ENCODE data around the gene CDK16.

DNA sequence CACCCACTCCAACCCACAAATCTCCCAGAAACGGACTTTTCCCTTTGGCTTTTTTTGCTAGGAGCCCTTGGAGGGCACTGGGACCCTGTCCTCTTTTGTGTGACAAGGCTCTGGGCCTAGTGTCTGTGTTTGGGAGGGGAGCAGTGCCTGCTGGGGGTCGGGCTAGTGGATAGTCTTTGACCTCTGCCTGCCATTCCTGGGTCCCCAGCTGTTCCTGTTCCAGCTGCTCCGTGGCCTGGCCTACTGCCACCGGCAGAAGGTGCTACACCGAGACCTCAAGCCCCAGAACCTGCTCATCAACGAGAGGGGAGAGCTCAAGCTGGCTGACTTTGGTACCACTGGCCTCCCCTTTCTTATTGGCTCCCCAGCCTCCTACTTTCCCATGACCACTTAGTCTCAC is 7.6 kb downstream of the CDK16 start:
- TF ChIP-seq EZH2 (conservative IDR thresholded peaks at IDR 0.05; ENCODE audit: low read depth, low read length) (no peak), REST (IDR thresholded peaks at IDR 0.05; ENCODE audit: borderline replicate concordance in 1 of 2, low read depth in 1 of 2, low read length in 2 of 2) (no peak), HNRNPH1 (optimal IDR thresholded peaks at IDR 0.05; ENCODE audit: low read depth, low read length) (no peak), PAX8 (CRISPR knock-in tag; IDR thresholded peaks at IDR 0.05; ENCODE audit: borderline replicate concordance) (no peak), ZNF124 (CRISPR knock-in tag; IDR thresholded peaks at IDR 0.05) (no peak), CHD2 (IDR thresholded peaks at IDR 0.05; ENCODE audit: low read depth, low read length) (no peak)
- TF ChIP-seq, protein P1, sequence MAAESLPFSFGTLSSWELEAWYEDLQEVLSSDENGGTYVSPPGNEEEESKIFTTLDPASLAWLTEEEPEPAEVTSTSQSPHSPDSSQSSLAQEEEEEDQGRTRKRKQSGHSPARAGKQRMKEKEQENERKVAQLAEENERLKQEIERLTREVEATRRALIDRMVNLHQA (CRISPR knock-in tag; IDR thresholded peaks at IDR 0.05): no peak
- TF ChIP-seq, protein P2, sequence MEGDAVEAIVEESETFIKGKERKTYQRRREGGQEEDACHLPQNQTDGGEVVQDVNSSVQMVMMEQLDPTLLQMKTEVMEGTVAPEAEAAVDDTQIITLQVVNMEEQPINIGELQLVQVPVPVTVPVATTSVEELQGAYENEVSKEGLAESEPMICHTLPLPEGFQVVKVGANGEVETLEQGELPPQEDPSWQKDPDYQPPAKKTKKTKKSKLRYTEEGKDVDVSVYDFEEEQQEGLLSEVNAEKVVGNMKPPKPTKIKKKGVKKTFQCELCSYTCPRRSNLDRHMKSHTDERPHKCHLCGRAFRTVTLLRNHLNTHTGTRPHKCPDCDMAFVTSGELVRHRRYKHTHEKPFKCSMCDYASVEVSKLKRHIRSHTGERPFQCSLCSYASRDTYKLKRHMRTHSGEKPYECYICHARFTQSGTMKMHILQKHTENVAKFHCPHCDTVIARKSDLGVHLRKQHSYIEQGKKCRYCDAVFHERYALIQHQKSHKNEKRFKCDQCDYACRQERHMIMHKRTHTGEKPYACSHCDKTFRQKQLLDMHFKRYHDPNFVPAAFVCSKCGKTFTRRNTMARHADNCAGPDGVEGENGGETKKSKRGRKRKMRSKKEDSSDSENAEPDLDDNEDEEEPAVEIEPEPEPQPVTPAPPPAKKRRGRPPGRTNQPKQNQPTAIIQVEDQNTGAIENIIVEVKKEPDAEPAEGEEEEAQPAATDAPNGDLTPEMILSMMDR (CRISPR knock-in tag; IDR thresholded peaks at IDR 0.05): no peak

Data from HepG2 (cell line).